HEK293 (cell line): Measurements from ENCODE around the gene HMGCLL1.

ENCODE experiments used
- CTCF ChIA-PET: fragments of 350-600 bp; formaldehyde crosslinking; extraction: SDS; loops from one replicate; lab custom pipeline; 2021; ENCODE audit warnings: antibody characterized with exemption; lab: Yijun Ruan, JAX
- POLR2A ChIA-PET: fragments of 300-600 bp; formaldehyde crosslinking; extraction: SDS; loops from one replicate; lab custom pipeline; 2020; ENCODE audit warnings: antibody characterized with exemption, inconsistent platforms; lab: Yijun Ruan, JAX
- H3K27ac ChIP-seq: fragments of 200-500 bp; sonication (Bioruptor generic); 2 replicates; pipeline ENCODE4 v1.5.1; 2014; ENCODE audit warnings: low read depth, low read length, control low read depth, inconsistent platforms; ENCODE audit errors: extremely low read depth
- H3K36me3 ChIP-seq, 2 experiments: fragments of 200-500 bp in 1 of 2; sonication (Bioruptor generic) in 1 of 2; 1 replicate in 1 of 2; 2 replicates in 1 of 2; pipeline ENCODE4 v1.5.1; 2014 to 2017; ENCODE audit warnings: inconsistent platforms in 2 of 2, low read length in 2 of 2; ENCODE audit not compliant: control insufficient read depth in 2 of 2, insufficient read depth in 1 of 2
- H3K4me1 ChIP-seq: fragments of 200-500 bp; sonication (Bioruptor generic); 2 replicates; pipeline ENCODE4 v1.5.1; 2014; ENCODE audit warnings: mild to moderate bottlenecking, low read length, inconsistent platforms; ENCODE audit not compliant: control insufficient read depth, insufficient read depth
- H3K4me3 ChIP-seq: 2 replicates; pipeline ENCODE4 v1.5.1; 2011; ENCODE audit warnings: low read depth, mild to moderate bottlenecking, control low read depth, low read length, moderate library complexity
- H3K9me3 ChIP-seq: fragments of 200-500 bp; sonication (Bioruptor generic); 2 replicates; pipeline ENCODE4 v1.5.1; 2014; ENCODE audit warnings: low read depth, low read length, inconsistent platforms; ENCODE audit not compliant: control insufficient read depth, insufficient read depth
- BCL6B ChIP-seq: fragments of 450-650 bp; formaldehyde crosslinking; IDR thresholded peaks from 2 replicates; pipeline ENCODE4 v1.5.1; 2017; ENCODE audit warnings: missing biosample characterization, missing genetic modification characterization
- KLF1 ChIP-seq: fragments of 450-650 bp; formaldehyde crosslinking; IDR thresholded peaks from 2 replicates; pipeline ENCODE4 v1.5.1; 2016; ENCODE audit warnings: missing biosample characterization, missing genetic modification characterization
- OSR2 ChIP-seq: fragments of 450-650 bp; formaldehyde crosslinking; IDR thresholded peaks from 2 replicates; pipeline ENCODE4 v1.5.1; 2016; ENCODE audit warnings: missing biosample characterization, missing genetic modification characterization
- PATZ1 ChIP-seq: fragments of 450-650 bp; formaldehyde crosslinking; IDR thresholded peaks from 2 replicates; pipeline ENCODE4 v1.5.1; 2016; ENCODE audit warnings: missing biosample characterization, missing genetic modification characterization
- PBX3 ChIP-seq: sonication (generic); formaldehyde crosslinking; IDR thresholded peaks from 2 replicates; pipeline ENCODE4 v1.8.1; 2022; ENCODE audit warnings: mild to moderate bottlenecking, moderate library complexity, missing genetic modification reagents
- PRDM10 ChIP-seq: fragments of 450-650 bp; formaldehyde crosslinking; IDR thresholded peaks from 2 replicates; pipeline ENCODE4 v1.5.1; 2016; ENCODE audit warnings: missing biosample characterization, missing genetic modification characterization
- YY1 ChIP-seq: fragments of 450-650 bp; formaldehyde crosslinking; IDR thresholded peaks from 2 replicates; pipeline ENCODE4 v1.5.1; 2018; ENCODE audit warnings: missing biosample characterization, missing genetic modification characterization
- ZFP41 ChIP-seq: fragments of 450-650 bp; formaldehyde crosslinking; IDR thresholded peaks from 2 replicates; pipeline ENCODE4 v1.5.1; 2016; ENCODE audit warnings: missing biosample characterization, missing genetic modification characterization, borderline replicate concordance
- ZNF2 ChIP-seq: fragments of 450-650 bp; formaldehyde crosslinking; IDR thresholded peaks from 2 replicates; pipeline ENCODE4 v1.5.1; 2016; ENCODE audit warnings: missing biosample characterization, missing genetic modification characterization
- ZNF335 ChIP-seq: fragments of 450-650 bp; formaldehyde crosslinking; conservative IDR thresholded peaks from 2 replicates; pipeline ENCODE4 v1.5.1; 2016; ENCODE audit warnings: missing biosample characterization, missing genetic modification characterization
- ZNF354C ChIP-seq: fragments of 450-650 bp; formaldehyde crosslinking; IDR thresholded peaks from 2 replicates; pipeline ENCODE4 v1.5.1; 2016; ENCODE audit warnings: missing biosample characterization, missing genetic modification characterization, low read depth, borderline replicate concordance
- ZNF366 ChIP-seq: fragments of 450-650 bp; formaldehyde crosslinking; conservative IDR thresholded peaks from 2 replicates; pipeline ENCODE4 v1.5.1; 2016; ENCODE audit warnings: missing biosample characterization, missing genetic modification characterization
- ZNF501 ChIP-seq: fragments of 450-650 bp; formaldehyde crosslinking; IDR thresholded peaks from 2 replicates; pipeline ENCODE4 v1.5.1; 2016; ENCODE audit warnings: missing biosample characterization, missing genetic modification characterization
- ZNF513 ChIP-seq: fragments of 450-650 bp; IDR thresholded peaks from 2 replicates; pipeline ENCODE4 v1.5.1; 2018; ENCODE audit warnings: missing biosample characterization, missing genetic modification characterization
- ZNF785 ChIP-seq: fragments of 450-650 bp; formaldehyde crosslinking; IDR thresholded peaks from 2 replicates; pipeline ENCODE4 v1.5.1; 2016; ENCODE audit warnings: missing biosample characterization, missing genetic modification characterization
- ZXDB ChIP-seq: fragments of 450-650 bp; formaldehyde crosslinking; IDR thresholded peaks from 2 replicates; pipeline ENCODE4 v1.5.1; 2016; ENCODE audit warnings: missing biosample characterization, missing genetic modification characterization
- TF ChIP-seq, protein P1 (sequence below): fragments of 450-650 bp; formaldehyde crosslinking; IDR thresholded peaks from 2 replicates; pipeline ENCODE4 v1.5.1; 2016; ENCODE audit warnings: missing biosample characterization, missing genetic modification characterization, low read depth
- TF ChIP-seq, protein P2 (sequence below): fragments of 450-650 bp; formaldehyde crosslinking; IDR thresholded peaks from 2 replicates; pipeline ENCODE4 v1.5.1; 2016; ENCODE audit warnings: missing biosample characterization, missing genetic modification characterization, low read depth
- TF ChIP-seq, protein P3 (sequence below): fragments of 450-650 bp; IDR thresholded peaks from 2 replicates; pipeline ENCODE4 v1.5.1; 2018; ENCODE audit warnings: missing biosample characterization, mild to moderate bottlenecking, missing genetic modification characterization

HMGCLL1 gene

DNA sequence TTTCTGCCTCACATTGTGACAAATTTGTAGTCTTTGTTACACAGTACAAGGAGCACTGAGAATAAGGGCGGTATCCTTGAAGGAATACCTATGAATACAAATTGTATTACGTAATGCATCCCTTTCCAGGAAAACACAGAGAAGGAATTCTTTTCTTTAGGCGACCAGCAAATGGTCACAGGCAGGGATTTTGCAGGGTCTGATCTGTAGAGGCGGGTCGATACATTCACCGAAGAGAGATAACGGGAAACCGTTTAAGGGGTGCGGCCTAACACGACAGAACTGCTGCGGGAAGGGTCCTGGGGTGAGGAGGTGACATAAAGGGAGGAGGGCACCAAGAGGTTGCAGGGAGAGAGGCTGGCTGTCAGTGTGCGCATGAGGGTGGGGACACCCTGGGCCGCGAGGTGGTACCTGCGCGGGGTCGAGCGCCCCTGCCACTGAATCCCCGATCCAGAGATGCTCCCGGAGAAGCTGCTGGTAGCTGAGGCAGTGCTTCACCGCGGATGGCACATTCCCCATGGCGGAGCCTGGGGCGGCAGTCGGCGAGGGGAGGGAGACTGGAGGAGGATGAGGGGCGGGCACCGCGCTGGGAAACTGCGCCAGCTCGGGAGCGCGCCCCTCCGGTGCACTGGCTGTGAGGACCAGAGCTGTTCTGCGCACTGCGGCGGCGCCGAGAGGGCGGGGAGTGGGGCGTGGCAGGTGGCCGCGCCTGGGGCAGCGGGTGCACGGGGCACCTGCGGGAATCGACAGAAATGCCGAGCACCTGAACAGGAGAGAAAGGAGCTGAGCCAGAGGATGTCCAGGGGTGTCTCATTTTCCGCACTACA is at the start of gene HMGCLL1:
Gene HMGCLL1, minus strand, starts transcription at position 656 of the 827 bp plus-strand sequence. Its CDS starts 137 bp downstream, at position 519.
- ChIA-PET POLR2A (no interaction called here), CTCF (interaction anchor here (0.5 to 1.4 kb wide), 6 partner anchors 28 to 1040 kb away, joined by 3 to 5 read pairs (median 3); no protein-coding TSS in a partner anchor)
- Histone ChIP-seq H3K36me3 (no peaks in the 10 kb centered on the region), H3K9me3 (no peaks in the 10 kb centered on the region), H3K27ac (no peak within 1 kb of the TSS; the same call in 1 of the 2 replicates), H3K4me3 (peak within 1 kb of the TSS; percentile 76), H3K4me1 (no peaks in the 10 kb centered on the region)
- TF ChIP-seq, protein P1, sequence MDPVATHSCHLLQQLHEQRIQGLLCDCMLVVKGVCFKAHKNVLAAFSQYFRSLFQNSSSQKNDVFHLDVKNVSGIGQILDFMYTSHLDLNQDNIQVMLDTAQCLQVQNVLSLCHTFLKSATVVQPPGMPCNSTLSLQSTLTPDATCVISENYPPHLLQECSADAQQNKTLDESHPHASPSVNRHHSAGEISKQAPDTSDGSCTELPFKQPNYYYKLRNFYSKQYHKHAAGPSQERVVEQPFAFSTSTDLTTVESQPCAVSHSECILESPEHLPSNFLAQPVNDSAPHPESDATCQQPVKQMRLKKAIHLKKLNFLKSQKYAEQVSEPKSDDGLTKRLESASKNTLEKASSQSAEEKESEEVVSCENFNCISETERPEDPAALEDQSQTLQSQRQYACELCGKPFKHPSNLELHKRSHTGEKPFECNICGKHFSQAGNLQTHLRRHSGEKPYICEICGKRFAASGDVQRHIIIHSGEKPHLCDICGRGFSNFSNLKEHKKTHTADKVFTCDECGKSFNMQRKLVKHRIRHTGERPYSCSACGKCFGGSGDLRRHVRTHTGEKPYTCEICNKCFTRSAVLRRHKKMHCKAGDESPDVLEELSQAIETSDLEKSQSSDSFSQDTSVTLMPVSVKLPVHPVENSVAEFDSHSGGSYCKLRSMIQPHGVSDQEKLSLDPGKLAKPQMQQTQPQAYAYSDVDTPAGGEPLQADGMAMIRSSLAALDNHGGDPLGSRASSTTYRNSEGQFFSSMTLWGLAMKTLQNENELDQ (tag by site-specific recombination): no peak
- TF ChIP-seq ZNF366 (tag by site-specific recombination) (peak; percentile 49; the same call in 1 of the 2 replicates), PRDM10 (tag by site-specific recombination) (peak; percentile 97), ZNF513 (no peak), OSR2 (no peak), ZNF2 (tag by site-specific recombination) (peak; percentile 61; the same call in 1 of the 2 replicates), KLF1 (tag by site-specific recombination) (peak; percentile 86), ZNF354C (tag by site-specific recombination) (no peak), YY1 (no peak), ZNF501 (tag by site-specific recombination) (0 out of 2 replicates have a peak, but pooled peaks have one; percentile 67), ZNF785 (tag by site-specific recombination) (0 out of 2 replicates have a peak, but pooled peaks have one; percentile 28), PBX3 (CRISPR knock-in tag) (0 out of 2 replicates have a peak, but pooled peaks have one; percentile 30), ZNF335 (tag by site-specific recombination) (peak; percentile 84), PATZ1 (tag by site-specific recombination) (peak; percentile 79), BCL6B (tag by site-specific recombination) (peak; percentile 78), ZXDB (tag by site-specific recombination) (no peak; the same call in 1 of the 2 replicates), ZFP41 (tag by site-specific recombination) (no peak)
- TF ChIP-seq, protein P2, sequence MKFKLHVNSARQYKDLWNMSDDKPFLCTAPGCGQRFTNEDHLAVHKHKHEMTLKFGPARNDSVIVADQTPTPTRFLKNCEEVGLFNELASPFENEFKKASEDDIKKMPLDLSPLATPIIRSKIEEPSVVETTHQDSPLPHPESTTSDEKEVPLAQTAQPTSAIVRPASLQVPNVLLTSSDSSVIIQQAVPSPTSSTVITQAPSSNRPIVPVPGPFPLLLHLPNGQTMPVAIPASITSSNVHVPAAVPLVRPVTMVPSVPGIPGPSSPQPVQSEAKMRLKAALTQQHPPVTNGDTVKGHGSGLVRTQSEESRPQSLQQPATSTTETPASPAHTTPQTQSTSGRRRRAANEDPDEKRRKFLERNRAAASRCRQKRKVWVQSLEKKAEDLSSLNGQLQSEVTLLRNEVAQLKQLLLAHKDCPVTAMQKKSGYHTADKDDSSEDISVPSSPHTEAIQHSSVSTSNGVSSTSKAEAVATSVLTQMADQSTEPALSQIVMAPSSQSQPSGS (tag by site-specific recombination): peak; percentile 85
- TF ChIP-seq, protein P3, sequence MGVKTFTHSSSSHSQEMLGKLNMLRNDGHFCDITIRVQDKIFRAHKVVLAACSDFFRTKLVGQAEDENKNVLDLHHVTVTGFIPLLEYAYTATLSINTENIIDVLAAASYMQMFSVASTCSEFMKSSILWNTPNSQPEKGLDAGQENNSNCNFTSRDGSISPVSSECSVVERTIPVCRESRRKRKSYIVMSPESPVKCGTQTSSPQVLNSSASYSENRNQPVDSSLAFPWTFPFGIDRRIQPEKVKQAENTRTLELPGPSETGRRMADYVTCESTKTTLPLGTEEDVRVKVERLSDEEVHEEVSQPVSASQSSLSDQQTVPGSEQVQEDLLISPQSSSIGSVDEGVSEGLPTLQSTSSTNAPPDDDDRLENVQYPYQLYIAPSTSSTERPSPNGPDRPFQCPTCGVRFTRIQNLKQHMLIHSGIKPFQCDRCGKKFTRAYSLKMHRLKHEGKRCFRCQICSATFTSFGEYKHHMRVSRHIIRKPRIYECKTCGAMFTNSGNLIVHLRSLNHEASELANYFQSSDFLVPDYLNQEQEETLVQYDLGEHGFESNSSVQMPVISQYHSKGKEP (tag by site-specific recombination): no peak
